ENCODE data around the gene SEMA6A.

- TF ChIP-seq POLR2A (IDR thresholded peaks at IDR 0.05) (no peak), CTCF (IDR thresholded peaks at IDR 0.05) (no peak)
Observed at GRCh38 chr5:116583862-116584222, 9.2 kb upstream of the SEMA6A start.

Measured in right lobe of liver (tissue), 4 donors.